Activated T-helper 17 cell treated with anti-CD3 and anti-CD28 coated beads, Interleukin-2, amount 50 U/mL, for 72 hours (primary cell): ENCODE measurements around the gene MCF2L2. TPM values are rescaled to one million over a fixed set of nuclear protein-coding genes. Genes with fewer than 3 reads are reported as not detected.
"Not testable (repeated sequence)": the region's sequence is repeated elsewhere in the genome, so short reads cannot be mapped to it uniquely, and the experiment has no call there.

Experiments
- ATAC-seq: fragments of 150-1000 bp; cut with Tn5 transposase; replicated peaks from 2 replicates; pipeline ENCODE4 v1.10.0; 2021; ENCODE audit warnings: mild to moderate bottlenecking, moderate library complexity
- H3K27ac Mint-ChIP-seq: one replicate; pipeline ENCODE4 v1.8.0; 2022; ENCODE audit warnings: mixed read lengths
- H3K27me3 Mint-ChIP-seq: one replicate; pipeline ENCODE4 v1.8.0; 2022; ENCODE audit warnings: mixed read lengths
- H3K36me3 Mint-ChIP-seq: one replicate; pipeline ENCODE4 v1.8.0; 2022; ENCODE audit warnings: low read depth, mild to moderate bottlenecking, mixed read lengths
- H3K4me1 Mint-ChIP-seq: one replicate; pipeline ENCODE4 v1.8.0; 2022; ENCODE audit warnings: mixed read lengths
- H3K4me3 Mint-ChIP-seq: one replicate; pipeline ENCODE4 v1.8.0; 2022; ENCODE audit warnings: mild to moderate bottlenecking, mixed read lengths
- H3K9me3 Mint-ChIP-seq: one replicate; pipeline ENCODE4 v1.8.0; 2022; ENCODE audit warnings: mixed read lengths
- total RNA-seq, 2 donors: library from RNA; stranded (reverse); gene quantifications; one replicate each; pipeline ENCODE4 v1.2.3, GENCODE V29; 2022

The MCF2L2 gene
- total RNA-seq, 2 donors from 2014 or later: 9.0 to 10.0 TPM

- peaks cover 48% of the 10 kb centered on the region for H3K4me1 Mint-ChIP-seq
- no peaks in the 10 kb centered on the region for H3K36me3 Mint-ChIP-seq
- peak overlapping the region; percentile 64 for H3K27ac Mint-ChIP-seq
- peaks cover 3% of the 10 kb centered on the region for H3K9me3 Mint-ChIP-seq
- peak overlapping the region; percentile 53 for H3K4me3 Mint-ChIP-seq
- ATAC-seq: no peak
- H3K27me3 Mint-ChIP-seq: no peaks in the 10 kb centered on the region
Measured at GRCh38 chr3:183437061-183437460, 8.6 kb upstream of the MCF2L2 start.

- Mint-ChIP-seq H3K36me3 (no peaks in the 10 kb centered on the region), H3K27ac (peak overlapping the region; percentile 64), H3K4me3 (peak overlapping the region; percentile 53), H3K27me3 (no peaks in the 10 kb centered on the region), H3K4me1 (peaks cover 56% of the 10 kb centered on the region), H3K9me3 (peaks cover 3% of the 10 kb centered on the region)
- ATAC-seq: peak; percentile 85
Measured at GRCh38 chr3:183435661-183436060, 7.2 kb upstream of the MCF2L2 start.

GRCh38 chr3:183434992-183435391 lies 6.6 kb upstream of the MCF2L2 start:
- ATAC-seq: no peak
- Mint-ChIP-seq H3K36me3 (no peaks in the 10 kb centered on the region), H3K9me3 (no peaks in the 10 kb centered on the region), H3K27me3 (no peaks in the 10 kb centered on the region), H3K27ac (peak overlapping the region; percentile 64), H3K4me1 (peaks cover 62% of the 10 kb centered on the region), H3K4me3 (peak overlapping the region; percentile 53)

- peak overlapping the region; percentile 64 for H3K27ac Mint-ChIP-seq
- H3K9me3 Mint-ChIP-seq: no peaks in the 10 kb centered on the region
- peak overlapping the region; percentile 53 for H3K4me3 Mint-ChIP-seq
- no peaks in the 10 kb centered on the region for H3K27me3 Mint-ChIP-seq
- peaks cover 59% of the 10 kb centered on the region for H3K4me1 Mint-ChIP-seq
- no peaks in the 10 kb centered on the region for H3K36me3 Mint-ChIP-seq
- no peak for ATAC-seq
Measured at GRCh38 chr3:183434503-183434902, 6.1 kb upstream of the MCF2L2 start.

GRCh38 chr3:183430325-183430957 lies 2.0 kb upstream of the MCF2L2 start:
- H3K27me3 Mint-ChIP-seq: no peaks in the 10 kb centered on the region
- no peaks in the 10 kb centered on the region for H3K36me3 Mint-ChIP-seq
- peak; percentile 81 for ATAC-seq
- no peaks in the 10 kb centered on the region for H3K9me3 Mint-ChIP-seq
- peak overlapping the region; percentile 88 for H3K4me3 Mint-ChIP-seq
- H3K27ac Mint-ChIP-seq: peak overlapping the region; percentile 93
- peaks cover 48% of the 10 kb centered on the region for H3K4me1 Mint-ChIP-seq

- peak overlapping the region; percentile 88 for H3K4me3 Mint-ChIP-seq
- H3K9me3 Mint-ChIP-seq: no peaks in the 10 kb centered on the region
- H3K4me1 Mint-ChIP-seq: peaks cover 46% of the 10 kb centered on the region
- H3K27ac Mint-ChIP-seq: peak overlapping the region; percentile 58
- H3K36me3 Mint-ChIP-seq: no peaks in the 10 kb centered on the region
- H3K27me3 Mint-ChIP-seq: no peaks in the 10 kb centered on the region
- peak; percentile 14 for ATAC-seq
Measured at GRCh38 chr3:183427876-183428446, 458 bp downstream of the MCF2L2 start.

- Mint-ChIP-seq H3K27me3 (no peaks in the 10 kb centered on the region), H3K4me1 (peaks cover 46% of the 10 kb centered on the region), H3K27ac (peak overlapping the region; percentile 58), H3K9me3 (no peaks in the 10 kb centered on the region), H3K4me3 (peak overlapping the region; percentile 88), H3K36me3 (no peaks in the 10 kb centered on the region)
- no peak for ATAC-seq
Measured at GRCh38 chr3:183427196-183427875, 1.1 kb downstream of the MCF2L2 start.

- not testable (repeated sequence) for H3K4me3 Mint-ChIP-seq, H3K27me3 Mint-ChIP-seq, H3K27ac Mint-ChIP-seq, ATAC-seq, H3K4me1 Mint-ChIP-seq
- Mint-ChIP-seq H3K9me3 (peaks cover 12% of the 10 kb centered on the region), H3K36me3 (peaks cover 17% of the 10 kb centered on the region)
Measured at GRCh38 chr3:183418807-183419206, 9.6 kb downstream of the MCF2L2 start.

GRCh38 chr3:183411216-183411922 lies 17.1 kb downstream of the MCF2L2 start:
- no peak overlapping the region for H3K27ac Mint-ChIP-seq
- H3K4me3 Mint-ChIP-seq: no peak overlapping the region
- no peaks in the 10 kb centered on the region for H3K9me3 Mint-ChIP-seq
- H3K27me3 Mint-ChIP-seq: no peaks in the 10 kb centered on the region
- ATAC-seq: no peak
- no peaks in the 10 kb centered on the region for H3K36me3 Mint-ChIP-seq
- peaks cover 8% of the 10 kb centered on the region for H3K4me1 Mint-ChIP-seq

GRCh38 chr3:183410759-183411158 lies 17.7 kb downstream of the MCF2L2 start:
- peaks cover 8% of the 10 kb centered on the region for H3K4me1 Mint-ChIP-seq
- no peaks in the 10 kb centered on the region for H3K36me3 Mint-ChIP-seq
- H3K9me3 Mint-ChIP-seq: no peaks in the 10 kb centered on the region
- ATAC-seq: no peak
- H3K27me3 Mint-ChIP-seq: no peaks in the 10 kb centered on the region
- no peak overlapping the region for H3K27ac Mint-ChIP-seq
- H3K4me3 Mint-ChIP-seq: no peak overlapping the region

- H3K27ac Mint-ChIP-seq: no peak overlapping the region
- H3K4me1 Mint-ChIP-seq: peaks cover 8% of the 10 kb centered on the region
- H3K9me3 Mint-ChIP-seq: no peaks in the 10 kb centered on the region
- H3K27me3 Mint-ChIP-seq: no peaks in the 10 kb centered on the region
- H3K4me3 Mint-ChIP-seq: no peak overlapping the region
- no peaks in the 10 kb centered on the region for H3K36me3 Mint-ChIP-seq
- no peak for ATAC-seq
Measured at GRCh38 chr3:183410280-183410679, 18.1 kb downstream of the MCF2L2 start.

GRCh38 chr3:183409219-183409618 lies 19.2 kb downstream of the MCF2L2 start:
- Mint-ChIP-seq H3K36me3 (no peaks in the 10 kb centered on the region), H3K4me3 (no peak overlapping the region), H3K4me1 (peaks cover 8% of the 10 kb centered on the region), H3K27ac (no peak overlapping the region), H3K9me3 (no peaks in the 10 kb centered on the region), H3K27me3 (no peaks in the 10 kb centered on the region)
- no peak for ATAC-seq

- no peak overlapping the region for H3K27ac Mint-ChIP-seq
- peaks cover 5% of the 10 kb centered on the region for H3K4me1 Mint-ChIP-seq
- peak; percentile 39 for ATAC-seq
- no peaks in the 10 kb centered on the region for H3K27me3 Mint-ChIP-seq
- H3K36me3 Mint-ChIP-seq: no peaks in the 10 kb centered on the region
- no peak overlapping the region for H3K4me3 Mint-ChIP-seq
- H3K9me3 Mint-ChIP-seq: no peaks in the 10 kb centered on the region
Measured at GRCh38 chr3:183401678-183402077, 26.7 kb downstream of the MCF2L2 start.

- peaks cover 5% of the 10 kb centered on the region for H3K4me1 Mint-ChIP-seq
- H3K27me3 Mint-ChIP-seq: no peaks in the 10 kb centered on the region
- no peak overlapping the region for H3K4me3 Mint-ChIP-seq
- no peaks in the 10 kb centered on the region for H3K9me3 Mint-ChIP-seq
- no peak overlapping the region for H3K27ac Mint-ChIP-seq
- no peak for ATAC-seq
- H3K36me3 Mint-ChIP-seq: no peaks in the 10 kb centered on the region
Measured at GRCh38 chr3:183400352-183400751, 28.1 kb downstream of the MCF2L2 start.
